Brain microvascular endothelial cell (primary cell): ENCODE results near the gene DIP2B.

ENCODE experiments used
- DNase-seq: peaks from one replicate; pipeline ENCODE4 v3.0.0-alpha.2; 2020
- H3K27ac ChIP-seq: fragments of 250-450 bp; sonication (Bioruptor Pico); 2 replicates; pipeline ENCODE4 v1.5.1; 2020; ENCODE audit warnings: mild to moderate bottlenecking, moderate library complexity
- H3K27me3 ChIP-seq: fragments of 250-450 bp; sonication (Bioruptor Pico); replicated peaks from 2 replicates; pipeline ENCODE4 v1.5.1; 2020; ENCODE audit warnings: mild to moderate bottlenecking
- H3K36me3 ChIP-seq: fragments of 250-450 bp; sonication (Bioruptor Pico); replicated peaks from 2 replicates; pipeline ENCODE4 v1.5.1; 2020; ENCODE audit warnings: mild to moderate bottlenecking
- H3K4me3 ChIP-seq: 2 replicates; pipeline ENCODE4 v1.5.1; 2011; ENCODE audit warnings: low read depth, mild to moderate bottlenecking, control low read depth, low read length, moderate library complexity
- CTCF ChIP-seq: IDR thresholded peaks from 2 replicates; pipeline ENCODE4 v1.5.1; 2011; ENCODE audit warnings: low read depth, mild to moderate bottlenecking, moderate library complexity, low read length, control low read depth, inconsistent platforms; ENCODE audit errors: missing control alignments
- in situ Hi-C: cut with HindIII; loops from 2 replicates; pipeline ENCODE4 v1.10.0; 2017; ENCODE audit warnings: low sequenced_read_pairs, low pct_ligation_motif_present

DIP2B gene

GRCh38 chr12:50787618-50788017 lies 282.8 kb downstream of the DIP2B start:
- Histone ChIP-seq H3K27me3 (no peaks in the 10 kb centered on the region), H3K4me3 (no peak overlapping the region), H3K27ac (peak overlapping the region; percentile 80), H3K36me3 (no peaks in the 10 kb centered on the region)
- no peak for TF ChIP-seq CTCF
- no peak for DNase-seq
- in situ Hi-C loops: no loop called here

- in situ Hi-C loops: no loop called here
- Histone ChIP-seq H3K27me3 (no peaks in the 10 kb centered on the region), H3K4me3 (no peak overlapping the region), H3K27ac (no peak overlapping the region), H3K36me3 (no peaks in the 10 kb centered on the region)
- no peak for TF ChIP-seq CTCF
- peak; percentile 69 for DNase-seq
These were observed 283.8 kb downstream of the DIP2B start for GRCh38 chr12:50788561-50788960.

GRCh38 chr12:50790081-50790480 lies 285.3 kb downstream of the DIP2B start:
- H3K36me3 ChIP-seq: no peaks in the 10 kb centered on the region
- in situ Hi-C loops: no loop called here
- DNase-seq: no peak
- no peak overlapping the region for H3K4me3 ChIP-seq
- H3K27me3 ChIP-seq: no peaks in the 10 kb centered on the region
- TF ChIP-seq CTCF: no peak
- H3K27ac ChIP-seq: no peak overlapping the region
